OCI-LY7 (cell line): ENCODE results near the gene LTK. TPM values are rescaled to one million over a fixed set of nuclear protein-coding genes. Genes with fewer than 3 reads are reported as not detected.

Source experiments
- BruUV-seq: library from RNA; stranded (reverse); fragments of 400-500 nt; replicated peaks from 2 replicates; lab custom pipeline; 2021; lab: Mats Ljungman, UMichigan
- CTCF ChIA-PET: fragments of 300-600 bp; sonication (Branson Sonifier 250); formaldehyde crosslinking; loops from one replicate; lab custom pipeline; 2022; ENCODE audit warnings: antibody characterized with exemption; ENCODE audit not compliant: unreplicated experiment; lab: Charles Lee
- POLR2A ChIA-PET: fragments of 300-600 bp; sonication (Branson Sonifier 250); formaldehyde crosslinking; loops from one replicate; lab custom pipeline; 2022; ENCODE audit warnings: antibody characterized with exemption; lab: Charles Lee
- DNase-seq: peaks from one replicate; pipeline ENCODE4 v3.0.0-alpha.2; 2015; ENCODE audit warnings: low spot score
- H2AFZ ChIP-seq: fragments of 200-600 bp; sonication (generic), shearing (Covaris generic); 2 replicates; pipeline ENCODE4 v1.6.1; 2014; ENCODE audit warnings: mild to moderate bottlenecking, antibody characterized with exemption, low read length, moderate library complexity
- H3K27ac ChIP-seq: fragments of 200-600 bp; sonication (generic); 2 replicates; pipeline ENCODE4 v1.5.1; 2014; ENCODE audit warnings: mixed run types, low read depth, mild to moderate bottlenecking, moderate library complexity, low read length, inconsistent platforms; ENCODE audit not compliant: poor library complexity, severe bottlenecking
- H3K36me3 ChIP-seq: fragments of 200-600 bp; sonication (generic); 2 replicates; pipeline ENCODE4 v1.6.1; 2014; ENCODE audit warnings: mild to moderate bottlenecking, antibody characterized with exemption, low read length, moderate library complexity, mixed read lengths; ENCODE audit not compliant: insufficient read depth
- H3K4me1 ChIP-seq: fragments of 200-600 bp; sonication (generic); 2 replicates; pipeline ENCODE4 v1.5.1; 2014; ENCODE audit warnings: mild to moderate bottlenecking, low read length; ENCODE audit not compliant: insufficient read depth, poor library complexity, severe bottlenecking
- H3K4me2 ChIP-seq: fragments of 200-600 bp; sonication (generic); 2 replicates; pipeline ENCODE4 v1.6.1; 2014; ENCODE audit warnings: mild to moderate bottlenecking, low read length
- H3K4me3 ChIP-seq: fragments of 200-600 bp; sonication (generic); 2 replicates; pipeline ENCODE4 v1.5.1; 2014; ENCODE audit warnings: mild to moderate bottlenecking, low read depth, low read length; ENCODE audit not compliant: poor library complexity, severe bottlenecking
- H3K79me2 ChIP-seq: fragments of 200-600 bp; sonication (generic); 2 replicates; pipeline ENCODE4 v1.6.1; 2016; ENCODE audit warnings: low read depth, mild to moderate bottlenecking, low read length, moderate library complexity, mixed read lengths; ENCODE audit not compliant: insufficient read depth
- H3K9me2 ChIP-seq: fragments of 200-600 bp; sonication (generic); 2 replicates; pipeline ENCODE4 v1.6.1; 2016; ENCODE audit warnings: mild to moderate bottlenecking, low read length, mixed read lengths; ENCODE audit not compliant: insufficient read depth
- H3K9me3 ChIP-seq: fragments of 200-600 bp; sonication (generic); 2 replicates; pipeline ENCODE4 v1.6.1; 2014; ENCODE audit warnings: mild to moderate bottlenecking, mixed run types, low read length, mixed read lengths
- H4K20me1 ChIP-seq: fragments of 200-600 bp; sonication (generic); 2 replicates; pipeline ENCODE4 v1.6.1; 2014; ENCODE audit warnings: mild to moderate bottlenecking, antibody characterized with exemption, low read length, moderate library complexity, mixed read lengths; ENCODE audit not compliant: insufficient read depth
- EZH2phosphoT487 ChIP-seq: fragments of 200-600 bp; sonication (generic); IDR thresholded peaks from 2 replicates; pipeline ENCODE4 v1.6.1; 2018; ENCODE audit warnings: low read depth, borderline replicate concordance, mild to moderate bottlenecking, mixed run types, antibody characterized with exemption, low read length, moderate library complexity, mixed read lengths
- intact Hi-C: fragments of 100-400 bp; cut with micrococcal nuclease; formaldehyde crosslinking; loops from one replicate; pipeline ENCODE4 v1.10.0; 2022; ENCODE audit not compliant: unreplicated experiment
- total RNA-seq, 2 experiments: library from RNA; depleted of rRNA in 1 of 2; stranded (reverse); fragments of >200 nt in 1 of 2; shearing (Covaris generic) in 1 of 2; gene quantifications; 2 replicates each; pipeline ENCODE4 v1.2.3, GENCODE V29; 2014 to 2022
- TF ChIP-seq, protein P1 (sequence below): fragments of 200-600 bp; sonication (generic); conservative IDR thresholded peaks from 2 replicates; pipeline ENCODE4 v1.5.1; 2014; ENCODE audit warnings: mild to moderate bottlenecking, antibody characterized with exemption, low read length, moderate library complexity, mixed read lengths

LTK gene
- total RNA-seq, 2 experiments from 2014 or later: 0.11 to 0.22 TPM

DNA sequence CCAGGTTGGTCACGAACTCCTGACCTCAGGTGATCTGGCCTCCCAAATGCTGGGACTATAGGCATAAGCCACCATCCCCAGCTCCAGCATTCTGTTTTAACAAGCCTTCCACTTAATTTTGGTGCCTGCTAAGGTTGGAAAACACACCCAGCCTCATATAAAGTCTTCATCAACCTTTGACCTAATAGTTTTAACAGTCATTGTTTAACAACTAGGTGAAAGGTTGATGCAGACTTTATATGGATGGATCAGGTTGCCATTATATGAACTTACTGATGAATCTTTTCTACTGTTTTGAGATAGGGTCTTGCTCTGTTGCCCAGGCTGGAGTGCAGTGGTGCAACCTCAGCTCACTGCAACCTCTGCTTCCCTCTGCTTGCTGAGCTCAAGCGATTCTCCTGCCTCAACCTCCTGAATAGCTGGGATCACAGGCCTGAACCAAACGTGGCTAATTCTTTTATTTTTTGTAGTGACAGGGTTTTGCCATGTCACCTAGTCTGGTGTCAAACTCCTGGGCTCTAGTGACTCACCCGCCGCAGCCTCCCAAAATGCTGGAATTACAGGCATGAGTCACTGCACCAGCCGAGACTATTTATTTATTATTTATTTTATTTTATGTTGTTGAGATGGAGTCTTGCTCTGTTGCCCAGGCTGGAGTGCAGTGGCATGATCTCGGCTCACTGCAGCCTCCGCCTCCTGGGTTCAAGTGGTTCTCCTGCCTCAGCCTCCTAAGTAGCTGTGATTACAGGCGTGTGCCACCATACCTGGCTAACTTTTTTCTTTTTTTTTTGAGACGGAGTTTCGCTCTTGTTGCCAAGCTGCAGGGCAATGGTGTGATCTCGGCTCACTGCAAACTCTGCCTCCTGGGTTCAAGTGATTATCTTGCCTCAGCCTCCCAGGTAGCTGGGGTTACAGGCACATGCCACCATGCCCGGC, 33.5 kb upstream of the LTK start:
- Histone ChIP-seq H3K4me3 (no peak overlapping the region), H2AFZ (no peak overlapping the region), H3K27ac (no peak overlapping the region), H3K9me3 (no peaks in the 10 kb centered on the region), H3K4me2 (no peak overlapping the region), H3K36me3 (no peaks in the 10 kb centered on the region), H4K20me1 (no peaks in the 10 kb centered on the region), H3K4me1 (peaks cover 6% of the 10 kb centered on the region), H3K9me2 (no peaks in the 10 kb centered on the region), H3K79me2 (peaks cover 11% of the 10 kb centered on the region; the same call in 1 of the 2 replicates)
- intact Hi-C loops: no loop called here
- DNase-seq: no peak
- TF ChIP-seq, protein P1, sequence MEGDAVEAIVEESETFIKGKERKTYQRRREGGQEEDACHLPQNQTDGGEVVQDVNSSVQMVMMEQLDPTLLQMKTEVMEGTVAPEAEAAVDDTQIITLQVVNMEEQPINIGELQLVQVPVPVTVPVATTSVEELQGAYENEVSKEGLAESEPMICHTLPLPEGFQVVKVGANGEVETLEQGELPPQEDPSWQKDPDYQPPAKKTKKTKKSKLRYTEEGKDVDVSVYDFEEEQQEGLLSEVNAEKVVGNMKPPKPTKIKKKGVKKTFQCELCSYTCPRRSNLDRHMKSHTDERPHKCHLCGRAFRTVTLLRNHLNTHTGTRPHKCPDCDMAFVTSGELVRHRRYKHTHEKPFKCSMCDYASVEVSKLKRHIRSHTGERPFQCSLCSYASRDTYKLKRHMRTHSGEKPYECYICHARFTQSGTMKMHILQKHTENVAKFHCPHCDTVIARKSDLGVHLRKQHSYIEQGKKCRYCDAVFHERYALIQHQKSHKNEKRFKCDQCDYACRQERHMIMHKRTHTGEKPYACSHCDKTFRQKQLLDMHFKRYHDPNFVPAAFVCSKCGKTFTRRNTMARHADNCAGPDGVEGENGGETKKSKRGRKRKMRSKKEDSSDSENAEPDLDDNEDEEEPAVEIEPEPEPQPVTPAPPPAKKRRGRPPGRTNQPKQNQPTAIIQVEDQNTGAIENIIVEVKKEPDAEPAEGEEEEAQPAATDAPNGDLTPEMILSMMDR: no peak
- no peak for TF ChIP-seq EZH2phosphoT487
- ChIA-PET CTCF (no interaction called here), POLR2A (no interaction called here)
- no TSS peak for BruUV-seq

GRCh38 chr15:41545218-41545617, 31.6 kb upstream of the LTK start:
- peaks cover 11% of the 10 kb centered on the region; the same call in 1 of the 2 replicates for H3K79me2 ChIP-seq
- no TSS peak for BruUV-seq
- no peak for DNase-seq
- no peaks in the 10 kb centered on the region for H4K20me1 ChIP-seq
- H3K36me3 ChIP-seq: no peaks in the 10 kb centered on the region
- H3K27ac ChIP-seq: no peak overlapping the region
- POLR2A ChIA-PET: interaction anchor here (1.1 kb wide), 1 partner anchor 12 kb away, joined by 5 read pairs; no protein-coding TSS in a partner anchor
- H3K4me2 ChIP-seq: no peak overlapping the region
- no peaks in the 10 kb centered on the region for H3K9me2 ChIP-seq
- peaks cover 6% of the 10 kb centered on the region for H3K4me1 ChIP-seq
- no peak for TF ChIP-seq EZH2phosphoT487
- TF ChIP-seq, protein P1: no peak
- H3K4me3 ChIP-seq: no peak overlapping the region
- no peak overlapping the region for H2AFZ ChIP-seq
- intact Hi-C loops: no loop called here
- H3K9me3 ChIP-seq: no peaks in the 10 kb centered on the region
- CTCF ChIA-PET: no interaction called here

GRCh38 chr15:41544650-41545015, 31.0 kb upstream of the LTK start:
- Histone ChIP-seq H3K4me3 (peak overlapping the region; percentile 89), H3K4me2 (peak overlapping the region; percentile 87; the same call in 1 of the 2 replicates), H3K9me2 (no peaks in the 10 kb centered on the region), H3K4me1 (peaks cover 6% of the 10 kb centered on the region), H3K79me2 (peaks cover 11% of the 10 kb centered on the region; the same call in 1 of the 2 replicates), H2AFZ (peak overlapping the region; percentile 92; the same call in 1 of the 2 replicates), H3K9me3 (no peaks in the 10 kb centered on the region), H3K36me3 (no peaks in the 10 kb centered on the region), H4K20me1 (no peaks in the 10 kb centered on the region), H3K27ac (no peak overlapping the region)
- no TSS peak for BruUV-seq
- no peak for TF ChIP-seq EZH2phosphoT487
- TF ChIP-seq, protein P1: no peak
- CTCF ChIA-PET: no interaction called here
- no peak for DNase-seq
- intact Hi-C loops: no loop called here
- POLR2A ChIA-PET: interaction anchor here (0.7 to 1.1 kb wide), 5 partner anchors 8 to 427 kb away, joined by 3 to 6 read pairs (median 3); partner anchors contain the start of gene EHD4
